NCI-H187 treated with DMSO at 0.1 percent for 48 hours (cell line): ENCODE data around the gene A4GALT.
"Not testable (repeated sequence)": the region's sequence is repeated elsewhere in the genome, so short reads cannot be mapped to it uniquely, and the experiment has no call there.

Source experiments
- DNase-seq: peaks from one replicate; lab custom pipeline; 2025; lab: John Stamatoyannopoulos, UW

The A4GALT gene, protein sequence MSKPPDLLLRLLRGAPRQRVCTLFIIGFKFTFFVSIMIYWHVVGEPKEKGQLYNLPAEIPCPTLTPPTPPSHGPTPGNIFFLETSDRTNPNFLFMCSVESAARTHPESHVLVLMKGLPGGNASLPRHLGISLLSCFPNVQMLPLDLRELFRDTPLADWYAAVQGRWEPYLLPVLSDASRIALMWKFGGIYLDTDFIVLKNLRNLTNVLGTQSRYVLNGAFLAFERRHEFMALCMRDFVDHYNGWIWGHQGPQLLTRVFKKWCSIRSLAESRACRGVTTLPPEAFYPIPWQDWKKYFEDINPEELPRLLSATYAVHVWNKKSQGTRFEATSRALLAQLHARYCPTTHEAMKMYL

DNA sequence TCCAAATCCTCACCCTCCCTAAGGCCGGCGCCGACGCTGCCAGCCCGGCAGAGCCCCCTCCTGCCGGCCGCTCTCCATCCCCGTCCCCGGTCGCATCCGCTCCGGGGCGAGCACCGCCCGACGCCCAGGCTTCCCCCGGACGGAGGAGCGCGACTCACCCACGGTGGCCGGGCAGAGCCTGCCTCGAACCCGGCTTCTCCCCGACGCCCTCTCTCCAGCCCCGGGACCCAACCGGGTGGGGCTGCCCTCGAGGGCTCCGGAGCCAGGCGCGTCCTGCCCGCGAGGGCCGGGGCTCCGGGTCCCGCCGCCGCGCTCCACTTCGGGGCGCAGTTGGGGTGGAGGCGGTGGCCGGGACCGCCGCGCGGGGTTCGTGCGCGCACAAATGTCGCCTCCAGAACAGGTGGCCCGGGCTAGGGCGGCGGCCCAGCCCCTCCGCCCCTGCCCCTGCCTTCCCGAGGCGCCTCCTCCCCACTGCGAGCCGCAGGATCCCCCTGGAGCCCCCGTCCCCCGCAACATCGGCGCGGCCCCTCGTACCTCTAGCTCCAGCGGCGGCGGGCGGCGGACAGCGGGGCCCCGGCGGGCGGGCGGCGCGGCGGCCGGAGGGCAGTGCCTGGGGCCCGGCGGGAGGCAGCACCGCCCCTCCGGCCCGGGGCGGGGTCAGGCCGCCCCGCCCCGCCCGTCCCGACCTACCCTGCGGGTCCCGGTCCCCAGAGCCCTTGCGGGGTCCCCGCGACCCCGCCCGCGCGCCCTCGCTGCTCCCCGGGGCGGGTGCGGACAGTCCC lies at the start of gene A4GALT:
Gene A4GALT, minus strand, starts transcription at position 608 of the 782 bp plus-strand sequence. CDS start 26,919 bp downstream, outside the sequence.
- no peak for DNase-seq

- no peak for DNase-seq
Measured at GRCh38 chr22:42770448-42770726, 49.7 kb upstream of the A4GALT start.

DNA sequence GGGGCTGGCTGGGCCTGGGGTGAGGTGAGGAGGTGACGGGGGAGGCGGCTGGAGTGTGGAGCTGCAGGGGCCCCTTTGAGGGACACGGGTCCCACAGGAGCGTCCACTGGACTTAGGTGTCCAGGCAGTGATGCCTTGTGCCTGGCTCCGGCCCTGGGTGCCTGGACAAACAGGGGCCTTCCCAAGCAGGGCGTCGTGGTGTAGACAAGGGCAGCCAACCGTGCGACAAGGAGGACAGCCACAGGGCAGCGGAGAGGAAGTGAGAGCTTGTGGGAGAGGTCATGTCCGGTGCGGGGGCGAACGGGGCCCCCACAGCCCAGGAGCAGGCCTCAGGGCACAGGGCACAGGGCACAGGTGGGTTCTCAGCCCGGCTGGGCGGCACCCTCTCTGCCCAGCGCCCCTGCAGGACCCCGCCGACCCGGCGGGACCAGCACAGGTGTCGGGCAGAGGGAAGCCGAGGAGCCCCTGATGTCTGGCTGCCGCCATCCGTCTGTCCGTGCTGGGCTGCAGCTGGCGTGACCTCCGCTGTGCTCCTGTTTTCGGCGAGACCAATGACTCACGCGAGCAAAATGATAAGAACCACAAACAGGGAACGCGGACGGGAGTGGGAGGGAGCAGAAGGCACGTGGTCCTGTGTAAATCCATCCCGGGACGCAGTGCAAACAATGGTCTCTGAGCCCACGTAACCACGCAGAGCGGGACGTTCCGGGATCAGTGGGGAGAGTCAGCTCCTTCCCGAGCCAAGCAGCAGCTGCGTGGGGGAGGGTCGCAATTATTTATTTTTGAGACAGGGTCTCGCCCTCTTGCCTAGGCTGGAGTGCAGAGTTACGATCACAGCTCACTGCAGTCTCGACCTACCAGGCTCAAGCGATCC lies 49.1 kb upstream of the A4GALT start:
- DNase-seq: no peak

DNA sequence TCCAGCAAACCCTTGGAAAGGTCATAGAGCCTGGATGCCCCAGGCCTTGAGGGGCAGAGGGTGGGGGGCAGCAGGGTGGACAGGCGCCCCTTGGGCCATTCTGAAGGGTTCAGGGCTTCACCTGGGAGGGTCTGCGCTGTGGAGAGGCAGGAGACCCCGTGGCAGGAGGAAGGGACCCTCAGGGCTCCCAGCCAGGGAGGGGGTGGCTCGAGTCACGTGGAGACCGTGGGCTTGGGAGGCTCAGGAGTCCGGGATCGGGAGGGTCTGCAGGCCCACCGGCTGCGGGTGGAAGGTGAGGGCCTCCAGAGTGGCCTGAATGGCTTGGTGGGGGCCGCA lies 48.5 kb upstream of the A4GALT start:
- DNase-seq: no peak

DNA sequence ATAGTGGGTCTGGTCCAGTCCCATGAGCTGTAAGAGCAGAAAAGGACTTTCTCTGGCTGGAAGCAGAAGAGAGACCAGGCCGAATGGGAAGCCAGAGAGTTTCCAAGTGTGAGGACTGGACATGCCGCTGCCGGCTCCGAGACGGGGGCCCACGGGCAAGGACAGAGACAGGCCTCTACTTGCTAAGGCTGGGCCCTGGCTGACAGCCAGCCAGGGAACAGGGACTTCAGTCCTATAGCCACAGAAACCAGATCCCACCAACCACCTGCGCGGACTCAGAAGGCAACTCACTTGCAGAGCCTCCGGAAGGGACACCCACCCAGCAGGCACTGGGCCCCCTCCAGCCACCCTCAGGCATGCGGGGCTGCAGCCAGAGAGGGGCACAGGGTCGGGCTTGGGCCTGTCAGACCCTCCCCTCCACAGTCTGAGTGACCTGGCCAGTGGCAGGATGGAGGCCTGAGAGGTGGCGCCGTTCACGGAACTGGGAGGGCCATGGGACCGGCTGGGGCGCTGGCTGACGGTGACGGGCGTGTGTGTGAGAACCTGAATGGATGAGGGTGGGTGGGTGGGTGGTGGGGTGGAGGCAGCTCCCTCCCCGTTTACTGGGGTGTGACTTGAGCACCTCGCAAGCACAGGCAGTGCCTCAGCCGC lies 47.8 kb upstream of the A4GALT start:
- no peak for DNase-seq

DNA sequence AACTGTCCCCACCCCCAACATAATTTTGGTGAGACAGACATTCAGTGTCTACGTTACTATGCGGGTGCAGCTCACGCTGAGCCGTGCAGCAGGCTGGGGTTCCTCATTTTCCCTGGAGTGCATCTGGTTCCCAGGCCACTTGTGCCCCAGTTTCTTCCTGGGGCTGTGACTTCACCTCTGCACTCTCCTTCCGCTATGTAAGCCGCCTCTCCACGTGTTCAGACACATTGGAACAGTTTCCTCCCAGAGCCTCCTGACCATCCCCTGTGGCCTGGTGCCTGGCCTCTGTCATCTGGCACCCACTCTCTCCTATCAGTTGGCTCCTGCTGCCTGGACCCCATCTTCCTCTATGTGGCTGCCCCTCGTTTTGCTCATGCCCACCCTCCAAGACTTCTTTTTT lies 46.2 kb upstream of the A4GALT start:
- DNase-seq: no peak

GRCh38 chr22:42764895-42765363 lies 44.3 kb upstream of the A4GALT start:
- DNase-seq: no peak

- no peak for DNase-seq
Measured at GRCh38 chr22:42763965-42764480, 43.4 kb upstream of the A4GALT start.

DNA sequence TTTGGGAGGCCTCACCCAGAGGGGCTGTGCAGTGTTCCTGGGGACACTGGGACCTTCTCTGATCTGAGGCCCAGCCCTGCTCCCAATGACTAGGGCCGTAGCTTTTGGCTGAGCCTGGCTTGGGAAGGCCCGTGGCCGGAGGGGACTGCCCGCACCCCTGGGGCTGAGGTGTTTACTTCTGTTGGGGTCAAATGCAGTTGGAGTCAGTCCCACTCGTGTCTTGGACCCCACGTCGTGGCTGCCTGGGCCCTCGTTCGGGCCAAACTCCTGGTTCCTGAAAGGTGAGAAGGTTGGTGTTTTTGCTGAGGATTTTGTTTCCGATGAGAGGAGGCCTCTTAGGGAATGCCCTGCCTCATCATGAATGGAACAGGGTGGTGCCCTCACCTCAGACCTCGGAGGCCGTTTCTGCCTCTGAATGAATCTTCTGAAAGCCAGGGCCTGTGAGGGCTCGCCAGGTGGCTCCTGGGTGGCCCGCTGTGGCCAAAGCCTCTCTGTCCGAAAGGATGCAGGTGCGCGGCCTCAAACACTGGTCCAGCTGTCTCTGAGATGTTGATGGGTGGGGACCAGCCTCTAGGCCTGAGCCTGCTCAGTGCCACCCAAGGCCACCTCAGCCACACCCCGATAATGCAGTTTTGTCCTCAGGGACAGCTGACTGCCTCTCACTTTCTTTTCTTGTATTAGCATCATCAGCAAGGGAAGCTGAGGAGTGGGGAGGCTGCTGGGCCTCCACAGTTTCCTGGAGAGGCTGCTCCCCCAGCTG lies 40.3 kb upstream of the A4GALT start:
- no peak for DNase-seq

DNA sequence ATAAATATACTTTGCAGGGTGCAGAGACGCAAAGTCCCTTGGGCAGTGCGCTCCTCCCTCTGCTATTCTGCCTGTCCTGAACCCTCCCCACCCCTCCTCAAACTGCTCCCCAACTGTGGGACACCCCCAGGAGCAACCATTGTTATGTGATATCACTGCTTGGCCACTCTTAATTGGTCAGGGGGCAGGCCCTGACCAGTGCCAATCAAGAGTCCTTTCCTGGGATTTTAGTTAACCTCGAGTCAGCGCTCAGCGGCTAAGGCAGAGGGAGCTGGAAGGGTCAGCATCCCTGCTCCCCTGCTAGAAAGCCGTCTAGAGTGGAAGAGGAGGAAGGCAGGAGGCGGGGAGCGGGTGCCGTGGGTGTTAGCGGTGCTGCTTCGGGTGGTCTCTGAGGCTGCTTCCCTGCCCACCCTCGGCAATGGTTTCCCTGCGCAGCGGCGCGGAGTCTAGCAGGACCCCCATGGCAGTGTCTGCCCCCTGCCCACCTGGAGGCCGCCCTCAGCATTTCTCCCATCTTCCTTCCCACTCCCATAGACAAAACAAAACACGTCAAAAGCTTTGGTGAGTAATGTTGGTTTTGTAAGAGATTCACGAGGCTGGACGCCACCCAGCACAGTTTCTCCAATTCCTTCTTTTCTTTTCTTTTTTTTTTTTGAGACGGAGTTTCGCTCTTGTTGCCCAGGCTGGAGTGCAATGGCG lies 38.4 kb upstream of the A4GALT start:
- no peak for DNase-seq

DNA sequence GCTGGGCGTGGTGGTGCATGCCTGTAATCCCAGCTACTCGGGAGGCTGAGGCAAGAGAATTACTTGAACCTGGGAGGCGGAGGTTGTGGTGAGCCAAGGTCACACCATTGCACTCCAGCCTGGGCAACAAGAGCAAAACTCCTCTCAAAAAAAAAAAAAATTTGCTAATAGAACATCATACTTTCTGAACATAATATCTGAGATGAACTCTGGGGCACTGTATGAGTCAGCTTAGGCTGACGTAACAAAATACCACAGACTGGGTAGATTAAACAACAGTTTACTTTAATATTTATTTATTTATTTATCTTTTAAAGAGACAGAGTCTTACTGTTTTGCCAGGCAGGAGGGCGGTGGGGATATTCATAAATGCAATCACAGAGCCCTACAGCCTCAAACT lies 34.9 kb upstream of the A4GALT start:
- DNase-seq: not testable (repeated sequence)

DNA sequence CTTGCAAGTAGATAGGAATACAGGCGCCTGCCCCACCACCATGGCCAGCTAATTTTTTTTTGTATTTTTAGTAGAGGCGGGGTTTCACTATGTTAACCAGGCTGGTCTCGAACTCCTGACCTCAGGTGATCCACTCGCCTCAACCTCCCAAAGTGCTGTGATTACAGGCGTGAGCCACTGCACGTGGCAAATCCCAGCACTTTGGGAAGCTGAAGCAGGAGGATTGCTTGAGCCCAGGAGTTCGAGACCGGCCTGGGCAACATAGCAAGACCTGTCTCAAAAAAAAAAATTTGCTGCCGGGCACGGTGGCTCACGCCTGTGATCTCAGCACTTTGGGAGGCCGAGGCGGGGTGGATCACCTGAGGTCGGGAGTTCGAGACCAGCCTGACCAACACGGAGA lies 34.5 kb upstream of the A4GALT start:
- not testable (repeated sequence) for DNase-seq

GRCh38 chr22:42754658-42755057 lies 34.0 kb upstream of the A4GALT start:
- DNase-seq: no peak

GRCh38 chr22:42752912-42753311 lies 32.2 kb upstream of the A4GALT start:
- no peak for DNase-seq

- no peak for DNase-seq
Measured at GRCh38 chr22:42752230-42752746, 31.6 kb upstream of the A4GALT start.

DNA sequence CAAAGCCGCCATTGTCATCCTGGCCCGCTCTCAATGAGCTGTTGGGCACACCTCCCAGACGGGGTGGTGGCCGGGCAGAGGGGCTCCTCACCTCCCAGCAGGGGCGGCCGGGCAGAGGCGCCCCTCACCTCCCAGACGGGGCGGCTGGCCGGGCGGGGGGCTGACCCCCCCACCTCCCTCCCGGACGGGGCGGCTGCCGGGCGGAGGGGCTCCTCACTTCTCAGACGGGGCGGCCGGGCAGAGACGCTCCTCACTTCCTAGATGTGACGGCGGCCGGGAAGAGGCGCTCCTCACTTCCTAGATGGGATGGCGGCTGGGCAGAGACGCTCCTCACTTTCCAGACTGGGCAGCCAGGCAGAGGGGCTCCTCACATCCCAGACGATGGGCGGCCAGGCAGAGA lies 29.8 kb upstream of the A4GALT start:
- DNase-seq: not testable (repeated sequence)

GRCh38 chr22:42747701-42748513 lies 27.2 kb upstream of the A4GALT start:
- no peak for DNase-seq

DNA sequence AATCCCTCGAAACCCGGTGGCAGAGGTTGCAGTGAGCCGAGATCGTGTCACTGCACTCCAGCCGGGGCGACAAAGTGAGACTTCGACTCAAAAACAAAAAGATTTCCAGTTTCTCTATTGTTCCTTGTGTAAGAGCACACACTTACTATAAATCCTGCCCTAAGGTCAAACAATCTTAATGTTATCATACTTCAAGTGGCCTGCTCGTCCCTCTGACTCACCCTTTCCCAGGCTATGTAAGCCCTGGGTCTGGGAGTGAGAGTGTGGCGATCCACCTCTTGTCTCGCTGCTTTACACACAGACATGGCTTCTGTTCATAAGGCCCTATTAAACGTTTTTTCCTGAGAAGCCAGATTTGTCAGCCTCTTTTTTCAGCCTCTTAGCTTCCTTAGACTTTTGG lies 24.4 kb upstream of the A4GALT start:
- no peak for DNase-seq

GRCh38 chr22:42743501-42743991 lies 22.9 kb upstream of the A4GALT start:
- DNase-seq: no peak
